ENCODE results near the gene ZBTB46.
A peak's percentile ranks its signal among the peaks of the same experiment; 100 is the strongest.

ZBTB46 gene

DNA sequence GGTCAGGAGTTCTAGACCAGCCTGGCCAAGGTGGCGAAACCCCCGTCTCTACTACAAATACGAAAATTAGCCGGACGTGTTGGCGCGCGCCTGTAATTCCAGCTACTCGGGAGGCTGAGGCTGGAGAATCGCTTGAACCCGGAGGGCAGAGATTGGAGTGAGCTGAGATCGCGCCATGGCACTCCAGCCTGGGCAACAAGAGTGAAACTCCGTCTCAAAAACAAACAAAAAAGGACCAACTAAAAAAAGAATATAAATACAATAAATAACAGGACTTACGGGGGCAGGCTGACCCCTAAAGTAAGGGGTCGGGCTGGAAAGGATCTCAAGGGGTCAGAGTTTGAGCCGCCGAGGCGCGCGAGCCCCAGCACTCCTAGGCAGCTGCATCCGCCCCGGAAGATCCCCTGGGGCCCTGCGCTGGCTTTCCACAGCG is 33.5 kb upstream of the ZBTB46 start:
- no peaks in the 10 kb centered on the region for H3K27me3 ChIP-seq (ENCODE audit: control insufficient read depth, insufficient read depth, low read length)
- H3K9me3 ChIP-seq (ENCODE audit: control insufficient read depth, insufficient read depth, low read length) = no peaks in the 10 kb centered on the region
- H3K27ac ChIP-seq (ENCODE audit: low read depth, low read length) = peak overlapping the region; percentile 86
- H3K4me3 ChIP-seq (ENCODE audit: low read depth, low read length) = peak overlapping the region; percentile 82
- H3K36me3 ChIP-seq (ENCODE audit: control insufficient read depth, insufficient read depth, low read length) = peaks cover 31% of the 10 kb centered on the region
- H3K9ac ChIP-seq (ENCODE audit: low read depth, low read length) = peak overlapping the region; percentile 81
- H3K4me1 ChIP-seq (ENCODE audit: control insufficient read depth, insufficient read depth, low read length) = peaks cover 10% of the 10 kb centered on the region

- H3K27me3 ChIP-seq (ENCODE audit: control insufficient read depth, insufficient read depth, low read length) = no peaks in the 10 kb centered on the region
- peak overlapping the region; percentile 82 for H3K4me3 ChIP-seq (ENCODE audit: low read depth, low read length)
- peak overlapping the region; percentile 86 for H3K27ac ChIP-seq (ENCODE audit: low read depth, low read length)
- H3K36me3 ChIP-seq (ENCODE audit: control insufficient read depth, insufficient read depth, low read length) = peaks cover 25% of the 10 kb centered on the region
- H3K4me1 ChIP-seq (ENCODE audit: control insufficient read depth, insufficient read depth, low read length) = peaks cover 15% of the 10 kb centered on the region
- H3K9me3 ChIP-seq (ENCODE audit: control insufficient read depth, insufficient read depth, low read length) = no peaks in the 10 kb centered on the region
- H3K9ac ChIP-seq (ENCODE audit: low read depth, low read length) = peak overlapping the region; percentile 81
Measured at GRCh38 chr20:63863798-63864544, 32.9 kb upstream of the ZBTB46 start.

GRCh38 chr20:63863021-63863797 is 32.1 kb upstream of the ZBTB46 start:
- no peaks in the 10 kb centered on the region for H3K9me3 ChIP-seq (ENCODE audit: control insufficient read depth, insufficient read depth, low read length)

DNA sequence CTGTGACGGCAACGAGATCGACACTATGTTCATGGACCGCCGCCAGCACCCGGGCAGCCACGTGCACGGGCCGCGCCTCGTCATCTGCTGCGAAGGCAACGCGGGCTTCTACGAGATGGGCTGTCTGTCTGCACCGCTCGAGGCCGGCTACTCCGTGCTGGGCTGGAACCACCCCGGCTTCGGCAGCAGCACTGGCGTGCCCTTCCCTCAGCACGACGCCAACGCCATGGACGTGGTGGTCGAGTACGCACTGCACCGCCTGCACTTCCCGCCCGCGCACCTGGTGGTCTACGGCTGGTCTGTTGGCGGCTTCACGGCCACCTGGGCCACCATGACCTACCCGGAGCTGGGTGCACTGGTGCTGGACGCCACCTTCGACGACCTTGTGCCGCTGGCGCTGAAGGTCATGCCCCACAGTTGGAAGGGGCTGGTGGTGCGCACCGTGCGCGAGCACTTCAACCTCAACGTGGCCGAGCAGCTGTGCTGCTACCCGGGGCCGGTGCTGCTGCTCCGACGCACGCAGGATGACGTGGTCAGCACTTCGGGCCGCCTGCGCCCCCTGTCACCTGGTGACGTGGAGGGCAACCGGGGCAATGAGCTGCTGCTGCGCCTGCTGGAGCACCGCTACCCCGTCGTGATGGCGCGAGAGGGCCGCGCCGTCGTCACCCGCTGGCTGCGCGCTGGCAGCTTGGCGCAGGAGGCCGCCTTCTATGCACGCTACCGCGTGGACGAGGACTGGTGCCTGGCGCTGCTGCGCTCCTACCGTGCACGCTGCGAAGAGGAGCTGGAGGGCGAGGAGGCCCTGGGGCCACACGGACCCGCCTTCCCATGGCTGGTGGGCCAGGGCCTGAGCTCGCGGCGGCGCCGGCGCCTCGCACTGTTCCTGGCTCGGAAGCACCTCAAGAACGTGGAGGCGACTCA is 31.2 kb upstream of the ZBTB46 start:
- no peak overlapping the region for H3K27ac ChIP-seq (ENCODE audit: low read depth, low read length)

More at GRCh38 chr20:63863021-63863797, 32.1 kb upstream of the ZBTB46 start:
- H3K27me3 ChIP-seq (ENCODE audit: control insufficient read depth, insufficient read depth, low read length) = no peaks in the 10 kb centered on the region
- H3K27ac ChIP-seq (ENCODE audit: low read depth, low read length) = peak overlapping the region; percentile 86
- peak overlapping the region; percentile 82; the same call in 1 of the 2 replicates for H3K4me3 ChIP-seq (ENCODE audit: low read depth, low read length)
- H3K4me1 ChIP-seq (ENCODE audit: control insufficient read depth, insufficient read depth, low read length) = peaks cover 22% of the 10 kb centered on the region
- H3K36me3 ChIP-seq (ENCODE audit: control insufficient read depth, insufficient read depth, low read length) = peaks cover 17% of the 10 kb centered on the region
- no peak overlapping the region for H3K9ac ChIP-seq (ENCODE audit: low read depth, low read length)

DNA sequence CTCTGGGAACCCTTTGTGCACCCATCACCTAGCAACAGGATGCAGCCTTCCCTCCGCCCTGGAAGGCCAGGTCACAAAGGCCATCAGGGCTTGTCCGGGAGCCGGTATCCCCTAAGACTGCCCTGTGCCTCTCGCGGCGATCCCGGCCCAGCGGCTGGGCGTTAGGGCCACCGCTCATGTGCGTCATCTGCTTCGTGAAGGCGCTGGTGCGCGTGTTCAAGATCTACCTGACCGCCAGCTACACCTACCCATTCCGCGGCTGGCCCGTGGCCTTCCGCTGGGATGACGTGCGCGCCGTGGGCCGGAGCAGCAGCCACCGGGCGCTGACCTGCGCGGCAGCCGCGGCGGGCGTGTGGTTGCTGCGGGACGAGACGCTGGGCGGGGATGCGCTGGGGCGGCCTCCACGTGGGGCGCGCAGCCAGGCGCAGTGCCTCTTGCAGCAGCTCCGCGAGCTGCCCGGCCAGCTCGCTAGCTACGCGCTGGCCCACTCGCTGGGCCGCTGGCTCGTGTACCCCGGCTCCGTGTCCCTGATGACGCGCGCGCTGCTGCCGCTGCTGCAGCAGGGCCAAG is 30.4 kb upstream of the ZBTB46 start, which contains the start of gene ABHD16B:
ABHD16B (plus strand) TSS at position 134 of the 570 bp plus-strand sequence; CDS start at position 177, 43 bp downstream.
- peak within 1 kb of the TSS; percentile 40 for H3K27ac ChIP-seq (ENCODE audit: low read depth, low read length)
- H3K4me3 ChIP-seq (ENCODE audit: low read depth, low read length) = no peak within 1 kb of the TSS
- H3K9ac ChIP-seq (ENCODE audit: low read depth, low read length) = no peak within 1 kb of the TSS

More for the DNA sequence above, 31.2 kb upstream of the ZBTB46 start:
- Histone ChIP-seq H3K9me3 (ENCODE audit: control insufficient read depth, insufficient read depth, low read length) (no peaks in the 10 kb centered on the region), H3K36me3 (ENCODE audit: control insufficient read depth, insufficient read depth, low read length) (peaks cover 14% of the 10 kb centered on the region; the same call in 1 of the 2 replicates), H3K4me1 (ENCODE audit: control insufficient read depth, insufficient read depth, low read length) (peaks cover 31% of the 10 kb centered on the region), H3K4me3 (ENCODE audit: low read depth, low read length) (no peak overlapping the region), H3K9ac (ENCODE audit: low read depth, low read length) (no peak overlapping the region), H3K27me3 (ENCODE audit: control insufficient read depth, insufficient read depth, low read length) (no peaks in the 10 kb centered on the region)

DNA sequence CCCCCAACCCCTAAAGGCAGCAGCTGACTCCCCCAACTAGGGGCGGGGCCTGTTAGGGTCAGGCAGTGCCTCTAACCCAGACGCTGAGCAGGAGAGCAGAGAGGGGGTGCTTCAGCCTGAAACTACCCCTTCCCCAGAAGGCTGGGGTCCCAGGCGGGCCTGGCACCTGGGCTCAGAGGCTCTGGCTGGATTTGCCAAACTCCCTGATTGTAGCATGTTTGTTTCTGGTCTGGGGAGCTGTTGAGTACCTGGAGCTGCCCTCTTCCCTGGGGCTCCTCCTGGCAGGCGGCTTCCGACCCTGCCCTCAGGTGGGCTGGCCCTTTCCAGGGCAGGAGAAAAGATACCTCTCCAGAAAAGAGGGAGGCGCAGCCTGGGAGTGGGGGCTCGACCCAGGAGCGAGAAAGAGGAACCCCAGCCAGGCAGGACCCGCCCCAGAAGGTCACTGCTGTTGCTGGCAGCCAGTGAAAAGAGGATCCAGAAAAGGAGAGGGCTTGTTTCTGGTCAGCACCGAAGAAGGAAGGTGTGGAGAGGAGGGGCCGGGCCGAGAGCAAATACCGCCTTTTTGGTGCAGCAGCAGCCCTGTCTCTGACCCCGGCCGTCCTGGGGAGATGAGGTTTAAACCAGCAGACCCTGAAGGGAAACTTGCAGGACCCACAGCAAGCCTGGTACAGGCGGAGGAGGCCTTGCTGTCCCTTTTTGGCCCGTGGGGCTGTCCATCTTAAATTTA is 29.4 kb upstream of the ZBTB46 start:
- no peaks in the 10 kb centered on the region for H3K27me3 ChIP-seq (ENCODE audit: control insufficient read depth, insufficient read depth, low read length)
- peaks cover 38% of the 10 kb centered on the region for H3K4me1 ChIP-seq (ENCODE audit: control insufficient read depth, insufficient read depth, low read length)
- H3K9ac ChIP-seq (ENCODE audit: low read depth, low read length) = no peak overlapping the region
- peaks cover 14% of the 10 kb centered on the region; the same call in 1 of the 2 replicates for H3K36me3 ChIP-seq (ENCODE audit: control insufficient read depth, insufficient read depth, low read length)
- no peak overlapping the region for H3K4me3 ChIP-seq (ENCODE audit: low read depth, low read length)
- no peaks in the 10 kb centered on the region for H3K9me3 ChIP-seq (ENCODE audit: control insufficient read depth, insufficient read depth, low read length)
- peak overlapping the region; percentile 40 for H3K27ac ChIP-seq (ENCODE audit: low read depth, low read length)

More for the DNA sequence above, 30.4 kb upstream of the ZBTB46 start, which contains the start of gene ABHD16B:
- Histone ChIP-seq H3K9me3 (ENCODE audit: control insufficient read depth, insufficient read depth, low read length) (no peaks in the 10 kb centered on the region), H3K27me3 (ENCODE audit: control insufficient read depth, insufficient read depth, low read length) (no peaks in the 10 kb centered on the region), H3K4me1 (ENCODE audit: control insufficient read depth, insufficient read depth, low read length) (peaks cover 31% of the 10 kb centered on the region), H3K36me3 (ENCODE audit: control insufficient read depth, insufficient read depth, low read length) (peaks cover 14% of the 10 kb centered on the region; the same call in 1 of the 2 replicates)

GRCh38 chr20:63859166-63859699 is 28.2 kb upstream of the ZBTB46 start:
- Histone ChIP-seq H3K9ac (ENCODE audit: low read depth, low read length) (0 out of 2 replicates have a peak overlapping the region, but pooled peaks have one; percentile 7), H3K4me3 (ENCODE audit: low read depth, low read length) (no peak overlapping the region), H3K4me1 (ENCODE audit: control insufficient read depth, insufficient read depth, low read length) (peaks cover 51% of the 10 kb centered on the region), H3K27me3 (ENCODE audit: control insufficient read depth, insufficient read depth, low read length) (no peaks in the 10 kb centered on the region), H3K36me3 (ENCODE audit: control insufficient read depth, insufficient read depth, low read length) (peaks cover 14% of the 10 kb centered on the region; the same call in 1 of the 2 replicates), H3K9me3 (ENCODE audit: control insufficient read depth, insufficient read depth, low read length) (no peaks in the 10 kb centered on the region), H3K27ac (ENCODE audit: low read depth, low read length) (peak overlapping the region; percentile 87)

GRCh38 chr20:63858393-63859165 is 27.5 kb upstream of the ZBTB46 start:
- H3K4me3 ChIP-seq (ENCODE audit: low read depth, low read length) = no peak overlapping the region; the same call in 1 of the 2 replicates
- peaks cover 51% of the 10 kb centered on the region for H3K4me1 ChIP-seq (ENCODE audit: control insufficient read depth, insufficient read depth, low read length)
- no peaks in the 10 kb centered on the region for H3K27me3 ChIP-seq (ENCODE audit: control insufficient read depth, insufficient read depth, low read length)
- no peak overlapping the region for H3K9ac ChIP-seq (ENCODE audit: low read depth, low read length)
- H3K27ac ChIP-seq (ENCODE audit: low read depth, low read length) = peak overlapping the region; percentile 87
- peaks cover 14% of the 10 kb centered on the region; the same call in 1 of the 2 replicates for H3K36me3 ChIP-seq (ENCODE audit: control insufficient read depth, insufficient read depth, low read length)
- no peaks in the 10 kb centered on the region for H3K9me3 ChIP-seq (ENCODE audit: control insufficient read depth, insufficient read depth, low read length)
